Esophagus squamous epithelium (tissue), 4 donors: Measurements from ENCODE around the gene HIPK4.

Experiments
- POLR2A ChIP-seq, 4 donors: fragments of 450-650 bp; IDR thresholded peaks; one replicate each; pipeline ENCODE4 v1.6.1; 2017; ENCODE audit warnings: antibody characterized with exemption in 4 of 4, mild to moderate bottlenecking in 4 of 4, moderate library complexity in 3 of 4
- TF ChIP-seq, protein P1 (sequence below), 6 experiments: fragments of 450-650 bp in 4 of 6; fragments of 200-600 bp in 2 of 6; sonication (generic) in 2 of 6; IDR thresholded peaks; one replicate each; pipeline ENCODE4 v1.5.1; 2016 to 2019; ENCODE audit warnings: antibody characterized with exemption in 6 of 6, mild to moderate bottlenecking in 4 of 6, moderate library complexity in 4 of 6

DNA sequence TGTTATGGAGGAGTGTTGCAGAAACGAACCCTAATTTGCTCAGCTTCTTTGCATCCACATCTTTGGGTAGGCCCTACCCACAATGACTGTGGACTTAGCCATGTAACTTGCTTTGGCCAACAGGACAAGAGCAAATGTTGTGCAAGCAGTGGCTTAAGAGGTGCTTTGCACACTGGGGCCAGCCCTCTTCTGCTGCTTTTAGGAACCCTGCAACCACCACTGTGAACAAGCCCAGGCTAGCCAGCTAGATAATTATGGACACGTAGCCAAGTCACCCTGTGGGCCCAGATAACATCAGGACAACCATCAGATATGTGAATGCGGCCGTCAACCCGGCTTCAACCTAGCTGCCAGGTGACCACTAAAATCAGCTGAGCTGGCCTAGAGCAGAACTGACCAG lies 58.9 kb downstream of the HIPK4 start:
- TF ChIP-seq, protein P1, sequence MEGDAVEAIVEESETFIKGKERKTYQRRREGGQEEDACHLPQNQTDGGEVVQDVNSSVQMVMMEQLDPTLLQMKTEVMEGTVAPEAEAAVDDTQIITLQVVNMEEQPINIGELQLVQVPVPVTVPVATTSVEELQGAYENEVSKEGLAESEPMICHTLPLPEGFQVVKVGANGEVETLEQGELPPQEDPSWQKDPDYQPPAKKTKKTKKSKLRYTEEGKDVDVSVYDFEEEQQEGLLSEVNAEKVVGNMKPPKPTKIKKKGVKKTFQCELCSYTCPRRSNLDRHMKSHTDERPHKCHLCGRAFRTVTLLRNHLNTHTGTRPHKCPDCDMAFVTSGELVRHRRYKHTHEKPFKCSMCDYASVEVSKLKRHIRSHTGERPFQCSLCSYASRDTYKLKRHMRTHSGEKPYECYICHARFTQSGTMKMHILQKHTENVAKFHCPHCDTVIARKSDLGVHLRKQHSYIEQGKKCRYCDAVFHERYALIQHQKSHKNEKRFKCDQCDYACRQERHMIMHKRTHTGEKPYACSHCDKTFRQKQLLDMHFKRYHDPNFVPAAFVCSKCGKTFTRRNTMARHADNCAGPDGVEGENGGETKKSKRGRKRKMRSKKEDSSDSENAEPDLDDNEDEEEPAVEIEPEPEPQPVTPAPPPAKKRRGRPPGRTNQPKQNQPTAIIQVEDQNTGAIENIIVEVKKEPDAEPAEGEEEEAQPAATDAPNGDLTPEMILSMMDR (IDR thresholded peaks at IDR 0.05) = no peak
- TF ChIP-seq POLR2A (IDR thresholded peaks at IDR 0.05) = no peak
